GM10266 (cell line): ENCODE data around the gene CFAP299.
"Not testable (repeated sequence)": the region's sequence is repeated elsewhere in the genome, so short reads cannot be mapped to it uniquely, and the experiment has no call there.

Experiments
- DNase-seq: peaks from one replicate; pipeline ENCODE4 v3.0.0; 2012; ENCODE audit errors: extremely low spot score
- CTCF ChIP-seq: IDR thresholded peaks from 2 replicates; pipeline ENCODE4 v1.5.1; 2012; ENCODE audit warnings: mild to moderate bottlenecking, low read depth; ENCODE audit not compliant: control insufficient read depth, insufficient read depth; ENCODE audit errors: missing control alignments

The CFAP299 gene

GRCh38 chr4:80646061-80646460, 310.5 kb downstream of the CFAP299 start:
- DNase-seq, result no peak
- no peak for TF ChIP-seq CTCF

- DNase-seq, result no peak
- no peak for TF ChIP-seq CTCF
Observed at GRCh38 chr4:80655662-80656061, 320.1 kb downstream of the CFAP299 start.

- DNase-seq, result not testable (repeated sequence)
Observed at GRCh38 chr4:80670118-80670517, 334.6 kb downstream of the CFAP299 start.

- TF ChIP-seq CTCF, result no peak
- DNase-seq, result no peak
Observed at GRCh38 chr4:80678413-80678812, 342.9 kb downstream of the CFAP299 start.

- TF ChIP-seq CTCF, result no peak
- no peak for DNase-seq
Observed at GRCh38 chr4:80680934-80681333, 345.4 kb downstream of the CFAP299 start.

- no peak for TF ChIP-seq CTCF
- no peak for DNase-seq
Observed at GRCh38 chr4:80685214-80685613, 349.7 kb downstream of the CFAP299 start.

- DNase-seq, result not testable (repeated sequence)
Observed at GRCh38 chr4:80687736-80688135, 352.2 kb downstream of the CFAP299 start.

GRCh38 chr4:80694171-80694570, 358.6 kb downstream of the CFAP299 start:
- DNase-seq, result no peak

More at GRCh38 chr4:80694171-80694570, 358.6 kb downstream of the CFAP299 start:
- TF ChIP-seq CTCF, result no peak
